Measurements from ENCODE around the gene PGAP6.
"Not testable (repeated sequence)": the region's sequence is repeated elsewhere in the genome, so short reads cannot be mapped to it uniquely, and the experiment has no call there.

Gene PGAP6

GRCh38 chr16:381789-382717 lies at the start of gene PGAP6:
TSS of gene PGAP6 (minus strand) at chr16:381978. CDS start at chr16:381821, 157 bp downstream.
- no peak for DNase-seq (ENCODE audit: low read depth)

- DNase-seq (ENCODE audit: low read depth) = no peak
These were observed 49.1 kb upstream of the PGAP6 start for GRCh38 chr16:430904-431303.

GRCh38 chr16:427250-427649 lies 45.5 kb upstream of the PGAP6 start:
- no peak for DNase-seq (ENCODE audit: low read depth)

- DNase-seq (ENCODE audit: low read depth) = no peak
These were observed 45.1 kb upstream of the PGAP6 start for GRCh38 chr16:426906-427249.

GRCh38 chr16:426115-426905 lies 44.5 kb upstream of the PGAP6 start:
- DNase-seq (ENCODE audit: low read depth) = no peak

- DNase-seq (ENCODE audit: low read depth) = no peak
These were observed 43.9 kb upstream of the PGAP6 start for GRCh38 chr16:425740-426114.

GRCh38 chr16:425082-425718 lies 43.4 kb upstream of the PGAP6 start, which contains the start of gene RAB11FIP3:
TSS of gene RAB11FIP3 (plus strand) at chr16:425649. CDS start at chr16:426007, 358 bp downstream.
- DNase-seq (ENCODE audit: low read depth) = peak; percentile 20

GRCh38 chr16:424623-425081 lies 42.9 kb upstream of the PGAP6 start:
- no peak for DNase-seq (ENCODE audit: low read depth)

- peak; percentile 98 for DNase-seq (ENCODE audit: low read depth)
These were observed 42.4 kb upstream of the PGAP6 start for GRCh38 chr16:424033-424622.

GRCh38 chr16:422179-422578 lies 40.4 kb upstream of the PGAP6 start:
- not testable (repeated sequence) for DNase-seq (ENCODE audit: low read depth)

GRCh38 chr16:415170-415498 lies 33.4 kb upstream of the PGAP6 start:
- DNase-seq (ENCODE audit: low read depth) = not testable (repeated sequence)

- no peak for DNase-seq (ENCODE audit: low read depth)
These were observed 32.8 kb upstream of the PGAP6 start for GRCh38 chr16:414395-415169.

- no peak for DNase-seq (ENCODE audit: low read depth)
These were observed 29.9 kb upstream of the PGAP6 start for GRCh38 chr16:411576-412265.

- no peak for DNase-seq (ENCODE audit: low read depth)
These were observed 28.9 kb upstream of the PGAP6 start for GRCh38 chr16:410516-411178.

GRCh38 chr16:407253-407652 lies 25.5 kb upstream of the PGAP6 start:
- DNase-seq (ENCODE audit: low read depth) = no peak

GRCh38 chr16:405548-406506 lies 24.0 kb upstream of the PGAP6 start:
- DNase-seq (ENCODE audit: low read depth) = no peak

- DNase-seq (ENCODE audit: low read depth) = no peak
These were observed 23.3 kb upstream of the PGAP6 start for GRCh38 chr16:404971-405486.

- DNase-seq (ENCODE audit: low read depth) = no peak
These were observed 19.9 kb upstream of the PGAP6 start, which contains the start of gene DECR2 for GRCh38 chr16:401468-402348. TSS of gene DECR2 (plus strand) at chr16:401885. CDS start at chr16:401964, 79 bp downstream.

Measured in GM04503 (cell line).